K562 treated with DMSO at 1 percent for 12 hours (cell line): Measurements from ENCODE around the gene OR8U1. TPM values are rescaled to one million over a fixed set of nuclear protein-coding genes. Genes with fewer than 3 reads are reported as not detected.

Source experiments
- total RNA-seq: library from RNA; unstranded; fragments of 300-600 nt; gene quantifications from 2 replicates; pipeline ENCODE4 v1.2.3, GENCODE V29; 2022; ENCODE audit not compliant: insufficient read depth

The OR8U1 gene
- not detected in 2 replicates for total RNA-seq

DNA sequence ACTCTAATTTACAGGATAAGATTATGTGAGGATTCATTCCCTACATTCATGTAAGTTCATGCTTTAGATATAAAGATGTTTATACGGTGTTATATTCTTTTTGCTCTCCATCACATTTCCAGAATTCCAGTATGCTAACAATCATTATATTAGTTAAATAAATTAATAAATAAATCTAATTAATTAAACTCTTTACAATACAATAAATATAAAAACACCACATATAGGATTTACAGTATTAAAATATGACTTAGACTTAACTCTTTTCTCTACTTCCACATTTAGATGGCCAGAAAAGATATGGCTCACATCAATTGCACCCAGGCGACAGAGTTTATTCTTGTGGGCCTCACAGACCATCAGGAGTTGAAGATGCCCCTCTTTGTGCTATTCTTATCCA is at the start of gene OR8U1:
Gene OR8U1, plus strand, starts transcription at position 301 of the 400 bp plus-strand sequence. Its CDS starts 0 bp downstream, at position 301.

GRCh38 chr11:56345739-56346138 is 29.7 kb upstream of the OR8U1 start, which contains the start of gene OR8K1:
Gene OR8K1, plus strand, starts transcription at chr11:56346039. Its CDS starts 0 bp downstream, at chr11:56346039.

GRCh38 chr11:56353991-56354390 is 21.4 kb upstream of the OR8U1 start, which contains the start of gene OR8J1:
Gene OR8J1, plus strand, starts transcription at chr11:56354291. Its CDS starts 5,956 bp downstream, at chr11:56360247.

GRCh38 chr11:56412396-56412795 is 37.0 kb downstream of the OR8U1 start, which contains the start of gene OR5AL1:
Gene OR5AL1, plus strand, starts transcription at chr11:56412696.

Other genes starting within 250 kb of the OR8U1 start
- gene OR8J3, start 235.4 kb upstream of the OR8U1 start, total RNA-seq = not detected in 2 replicates
- not detected in 2 replicates for gene OR8K5, start 215.3 kb upstream of the OR8U1 start, total RNA-seq
- gene OR5J2, start 199.0 kb upstream of the OR8U1 start, total RNA-seq = not detected in 2 replicates
- gene OR5T2, start 141.4 kb upstream of the OR8U1 start, total RNA-seq = not detected in 2 replicates
- not detected in 2 replicates for gene OR5T3, start 123.4 kb upstream of the OR8U1 start, total RNA-seq
- gene OR5T1, start 101.5 kb upstream of the OR8U1 start, total RNA-seq = not detected in 2 replicates
- gene OR8H1, start 83.4 kb upstream of the OR8U1 start, total RNA-seq = not detected in 2 replicates
- not detected in 2 replicates for gene OR8K3, start 60.5 kb upstream of the OR8U1 start, total RNA-seq
- not detected in 2 replicates for gene OR8K1, start 29.6 kb upstream of the OR8U1 start, total RNA-seq
- not detected in 2 replicates for gene OR8J1, start 21.3 kb upstream of the OR8U1 start, total RNA-seq
- not detected in 2 replicates for gene OR5AL1, start 37.1 kb downstream of the OR8U1 start, total RNA-seq
- not detected in 2 replicates for gene OR5M3, start 97.7 kb downstream of the OR8U1 start, total RNA-seq
- gene OR5M8, start 115.7 kb downstream of the OR8U1 start, total RNA-seq = not detected in 2 replicates
- not detected in 2 replicates for gene OR5M11, start 167.6 kb downstream of the OR8U1 start, total RNA-seq
- gene OR5M10, start 202.1 kb downstream of the OR8U1 start, total RNA-seq = not detected in 2 replicates
- gene OR5M1, start 239.2 kb downstream of the OR8U1 start, total RNA-seq = not detected in 2 replicates